NCI-H510A (cell line): Measurements from ENCODE around the gene PHETA1.

ENCODE experiments used
- DNase-seq: peaks from one replicate; lab custom pipeline; 2025; lab: John Stamatoyannopoulos, UW

The PHETA1 gene

GRCh38 chr12:111322336-111323250 is 46.3 kb downstream of the PHETA1 start:
- DNase-seq = no peak

- DNase-seq = no peak
Observed at GRCh38 chr12:111321317-111321716, 47.6 kb downstream of the PHETA1 start.

GRCh38 chr12:111320258-111321050 is 48.4 kb downstream of the PHETA1 start:
- DNase-seq = no peak

GRCh38 chr12:111319600-111320257 is 49.2 kb downstream of the PHETA1 start:
- DNase-seq = no peak

GRCh38 chr12:111318450-111318849 is 50.4 kb downstream of the PHETA1 start:
- no peak for DNase-seq

GRCh38 chr12:111316671-111317070 is 52.2 kb downstream of the PHETA1 start:
- DNase-seq = no peak

GRCh38 chr12:111314953-111315539 is 53.8 kb downstream of the PHETA1 start:
- no peak for DNase-seq

GRCh38 chr12:111313833-111314259 is 55.0 kb downstream of the PHETA1 start:
- no peak for DNase-seq

GRCh38 chr12:111312708-111313107 is 56.2 kb downstream of the PHETA1 start:
- DNase-seq = no peak

GRCh38 chr12:111312016-111312415 is 56.9 kb downstream of the PHETA1 start:
- DNase-seq = no peak

- DNase-seq = no peak
Observed at GRCh38 chr12:111311011-111311410, 57.9 kb downstream of the PHETA1 start.
